Activated CD8-positive, alpha-beta T cell treated with anti-CD3 and anti-CD28 coated beads, Interleukin-2, amount 10 ng/mL, durations not matched to agents 7 days and 5 days (primary cell): ENCODE results near the gene PES1. TPM values are rescaled to one million over a fixed set of nuclear protein-coding genes. Genes with fewer than 3 reads are reported as not detected.
A peak's percentile ranks its signal among the peaks of the same experiment; 100 is the strongest.
"Not testable (repeated sequence)": the region's sequence is repeated elsewhere in the genome, so short reads cannot be mapped to it uniquely, and the experiment has no call there.

Experiments
- ATAC-seq: fragments of 150-1000 bp; cut with Tn5 transposase; one replicate; pipeline ENCODE4 v1.10.0; 2021; ENCODE audit warnings: moderate library complexity
- CTCF ChIA-PET: fragments of 350-600 bp; sonication (Branson Sonifier 250); formaldehyde crosslinking; loops from one replicate; lab custom pipeline; 2021; ENCODE audit warnings: antibody characterized with exemption; lab: Charles Lee
- POLR2A ChIA-PET: fragments of 350-600 bp; sonication (Branson Sonifier 250); formaldehyde crosslinking; loops from one replicate; lab custom pipeline; 2021; ENCODE audit warnings: antibody characterized with exemption; lab: Charles Lee
- DNase-seq: peaks from one replicate; pipeline ENCODE4 v3.0.0-alpha.2; 2020
- H3K27ac Mint-ChIP-seq: one replicate; pipeline ENCODE4 v1.8.0; 2021; ENCODE audit warnings: mild to moderate bottlenecking, mixed read lengths
- H3K27me3 Mint-ChIP-seq: one replicate; pipeline ENCODE4 v1.8.0; 2021; ENCODE audit warnings: low read depth, mixed read lengths
- H3K36me3 Mint-ChIP-seq: one replicate; pipeline ENCODE4 v1.8.0; 2021; ENCODE audit warnings: low read depth, mixed read lengths
- H3K4me1 Mint-ChIP-seq: one replicate; pipeline ENCODE4 v1.8.0; 2021; ENCODE audit warnings: low read depth, mixed read lengths
- H3K4me3 Mint-ChIP-seq: one replicate; pipeline ENCODE4 v1.8.0; 2021; ENCODE audit warnings: mild to moderate bottlenecking, mixed read lengths
- H3K9me3 Mint-ChIP-seq: one replicate; pipeline ENCODE4 v1.8.0; 2022; ENCODE audit warnings: mixed read lengths; ENCODE audit not compliant: insufficient read depth
- total RNA-seq, 2 experiments: library from RNA; stranded (reverse); gene quantifications; one replicate each; pipeline ENCODE4 v1.2.3, GENCODE V29; 2021

PES1 gene
- total RNA-seq, 2 experiments from 2014 or later, result 65.8 to 68.8 TPM

DNA sequence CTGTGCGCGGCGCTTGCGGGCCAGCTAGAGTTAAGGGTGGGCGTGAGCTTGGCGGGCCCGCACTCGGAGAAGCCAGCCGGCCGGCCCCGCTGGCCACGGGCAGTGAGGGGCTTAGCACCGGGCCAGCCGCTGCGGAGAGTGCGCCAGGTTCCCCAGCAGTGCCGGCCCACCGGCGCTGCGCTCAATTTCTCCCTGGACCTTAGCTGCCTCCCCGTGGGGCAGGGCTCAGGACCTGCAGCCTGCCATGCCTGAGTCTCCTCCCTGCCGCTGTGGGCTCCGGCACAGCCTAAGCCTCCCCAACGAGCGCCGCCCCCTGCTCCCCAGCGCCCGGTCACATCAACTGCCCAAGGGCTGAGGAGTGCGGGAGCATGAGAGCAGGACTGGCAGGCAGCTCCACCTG lies 5.2 kb upstream of the PES1 start:
- no peaks in the 10 kb centered on the region for H3K4me1 Mint-ChIP-seq
- H3K27ac Mint-ChIP-seq, result no peak overlapping the region
- CTCF ChIA-PET, result interaction anchor here (2.1 kb wide), 1 partner anchor 10 kb away, joined by 10 read pairs; the partner anchor contains the start of gene TCN2
- H3K27me3 Mint-ChIP-seq, result peaks cover 4% of the 10 kb centered on the region
- no peaks in the 10 kb centered on the region for H3K36me3 Mint-ChIP-seq
- H3K9me3 Mint-ChIP-seq, result no peaks in the 10 kb centered on the region
- ATAC-seq (no peak), DNase-seq (no peak)
- no peak overlapping the region for H3K4me3 Mint-ChIP-seq
- POLR2A ChIA-PET, result no interaction called here

DNA sequence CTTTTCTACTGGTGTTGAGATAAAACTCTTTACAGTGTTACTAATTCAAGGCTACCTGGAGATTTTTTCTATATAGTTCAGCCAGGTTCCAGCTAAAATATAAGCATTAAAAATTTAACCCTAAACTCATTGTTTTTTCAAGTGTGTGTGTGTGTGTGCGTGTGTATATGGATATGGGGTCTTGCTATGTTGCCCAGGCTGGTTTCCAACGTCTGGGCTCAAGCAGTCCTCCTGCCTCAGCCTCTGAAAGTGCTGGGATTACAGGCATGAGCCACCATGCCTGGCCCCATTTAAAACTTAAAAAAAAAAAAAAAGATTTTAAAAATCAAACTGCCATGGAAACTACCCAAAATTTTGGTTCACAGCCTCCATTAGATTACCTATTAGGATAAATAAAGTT lies 4.5 kb upstream of the PES1 start:
- Mint-ChIP-seq H3K27ac (no peak overlapping the region), H3K9me3 (no peaks in the 10 kb centered on the region), H3K4me1 (no peaks in the 10 kb centered on the region), H3K27me3 (peaks cover 4% of the 10 kb centered on the region), H3K36me3 (no peaks in the 10 kb centered on the region), H3K4me3 (no peak overlapping the region)
- no peak for ATAC-seq
- DNase-seq, result no peak
- CTCF ChIA-PET, result interaction anchor here (1.6 kb wide), 1 partner anchor 10 kb away, joined by 5 read pairs; the partner anchor contains the start of gene TCN2
- POLR2A ChIA-PET, result no interaction called here

DNA sequence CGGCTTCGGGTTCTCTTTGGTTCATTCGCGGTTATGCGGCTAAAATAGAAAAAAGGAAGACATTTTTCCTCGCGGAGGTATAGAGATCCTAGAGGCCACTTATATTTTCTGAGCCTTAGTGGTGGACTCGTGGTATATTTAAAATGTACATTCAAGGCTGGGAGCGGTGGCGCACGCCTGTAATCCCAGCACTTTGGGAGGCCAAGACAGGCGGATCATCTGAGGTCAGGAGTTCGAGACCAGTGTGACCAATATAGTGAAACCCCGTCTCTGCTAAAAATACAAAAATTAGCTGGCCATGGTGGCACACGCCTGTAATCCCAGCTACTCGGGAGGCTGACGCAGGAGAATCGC lies 627 bp upstream of the PES1 start:
- H3K27ac Mint-ChIP-seq, H3K4me1 Mint-ChIP-seq, ATAC-seq, H3K36me3 Mint-ChIP-seq, H3K9me3 Mint-ChIP-seq, H3K4me3 Mint-ChIP-seq, H3K27me3 Mint-ChIP-seq, DNase-seq: not testable (repeated sequence)
- POLR2A ChIA-PET, result interaction anchor here (0.9 kb wide), 1 partner anchor 166 kb away, joined by 4 read pairs; no protein-coding TSS in a partner anchor
- CTCF ChIA-PET, result interaction anchor here (1.3 to 4.1 kb wide), 3 partner anchors 10 to 42 kb away, joined by 5 to 24 read pairs (median 6); partner anchors contain the start of gene TCN2

DNA sequence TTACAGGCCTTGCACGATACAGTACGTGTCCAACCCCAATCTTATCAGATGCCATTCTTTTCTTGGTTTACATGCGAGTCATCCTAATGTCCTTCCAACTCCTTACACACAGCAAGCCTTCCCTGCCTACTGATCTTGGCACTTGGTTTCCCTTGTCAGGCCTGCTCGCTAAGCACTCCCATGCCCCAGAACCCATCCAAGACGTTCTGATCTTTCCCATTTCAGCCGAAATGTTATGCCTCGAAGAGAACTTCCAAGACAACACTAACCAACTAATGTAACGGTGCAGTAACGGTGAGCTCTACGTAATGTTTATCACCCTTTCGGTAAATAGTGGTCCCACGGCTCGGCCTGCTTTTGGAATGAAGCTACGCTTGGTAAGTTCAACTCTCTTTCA lies 521 bp downstream of the PES1 start:
- Mint-ChIP-seq H3K9me3 (no peaks in the 10 kb centered on the region), H3K27me3 (peaks cover 4% of the 10 kb centered on the region), H3K4me3 (no peak overlapping the region), H3K27ac (no peak overlapping the region), H3K4me1 (no peaks in the 10 kb centered on the region), H3K36me3 (peaks cover 18% of the 10 kb centered on the region)
- peak; percentile 26 for DNase-seq
- ATAC-seq, result no peak
- ChIA-PET POLR2A (interaction anchor here (0.9 to 1.4 kb wide), 4 partner anchors 10 to 1071 kb away, joined by 3 to 5 read pairs (median 4); partner anchors contain the start of gene PISD), CTCF (interaction anchor here (0.6 to 4.1 kb wide), 4 partner anchors 10 to 43 kb away, joined by 3 to 24 read pairs (median 4); partner anchors contain the start of gene TCN2)

DNA sequence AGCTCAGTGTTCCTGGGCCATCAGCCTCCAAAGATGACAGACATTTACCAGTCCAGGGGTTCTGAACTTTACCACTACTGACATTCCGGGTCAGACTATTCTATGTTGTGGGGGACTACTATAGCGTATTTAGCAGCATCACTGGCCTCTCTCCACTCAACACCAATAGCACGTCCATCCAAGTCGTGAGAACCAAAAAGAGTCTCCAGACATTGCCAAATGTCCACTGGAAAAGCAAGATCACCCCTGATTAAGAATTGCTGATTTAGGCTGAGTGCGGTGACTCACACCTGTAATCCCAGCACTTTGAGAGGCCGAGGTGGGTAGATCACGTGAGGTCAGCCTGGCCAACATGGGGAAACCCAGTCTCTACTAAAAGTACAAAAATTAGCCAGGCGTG lies 5.3 kb downstream of the PES1 start:
- Mint-ChIP-seq H3K27ac (no peak overlapping the region), H3K4me1 (no peaks in the 10 kb centered on the region), H3K27me3 (no peaks in the 10 kb centered on the region), H3K9me3 (no peaks in the 10 kb centered on the region), H3K4me3 (no peak overlapping the region), H3K36me3 (peaks cover 38% of the 10 kb centered on the region)
- DNase-seq (no peak), ATAC-seq (no peak)
- CTCF ChIA-PET, result no interaction called here
- POLR2A ChIA-PET, result no interaction called here

DNA sequence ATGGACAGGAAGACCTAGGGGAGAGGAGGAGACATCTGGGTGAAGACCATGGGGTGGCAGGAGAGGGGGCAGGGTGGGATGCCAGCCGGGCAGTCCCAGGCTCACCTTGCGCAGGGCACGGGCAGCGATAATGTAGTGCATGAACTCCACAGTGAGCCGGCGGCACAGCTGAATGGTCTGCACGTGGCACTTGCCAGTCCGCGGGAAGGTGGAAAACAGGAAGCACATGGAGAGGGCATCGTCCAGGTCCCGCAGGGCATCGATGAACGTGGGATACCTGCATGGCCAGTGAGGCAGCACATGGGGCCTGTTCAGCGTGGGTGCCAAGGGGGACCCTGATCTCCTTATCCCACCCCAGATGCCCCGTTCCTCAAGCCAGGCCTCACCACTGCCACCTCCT lies 7.3 kb downstream of the PES1 start:
- H3K27ac Mint-ChIP-seq, result no peak overlapping the region
- no peaks in the 10 kb centered on the region for H3K4me1 Mint-ChIP-seq
- H3K9me3 Mint-ChIP-seq, result no peaks in the 10 kb centered on the region
- ChIA-PET POLR2A (interaction anchor here (0.6 kb wide), 1 partner anchor 162 kb away, joined by 3 read pairs; no protein-coding TSS in a partner anchor), CTCF (no interaction called here)
- H3K4me3 Mint-ChIP-seq, result no peak overlapping the region
- DNase-seq, result no peak
- no peak for ATAC-seq
- H3K36me3 Mint-ChIP-seq, result peaks cover 51% of the 10 kb centered on the region
- no peaks in the 10 kb centered on the region for H3K27me3 Mint-ChIP-seq

DNA sequence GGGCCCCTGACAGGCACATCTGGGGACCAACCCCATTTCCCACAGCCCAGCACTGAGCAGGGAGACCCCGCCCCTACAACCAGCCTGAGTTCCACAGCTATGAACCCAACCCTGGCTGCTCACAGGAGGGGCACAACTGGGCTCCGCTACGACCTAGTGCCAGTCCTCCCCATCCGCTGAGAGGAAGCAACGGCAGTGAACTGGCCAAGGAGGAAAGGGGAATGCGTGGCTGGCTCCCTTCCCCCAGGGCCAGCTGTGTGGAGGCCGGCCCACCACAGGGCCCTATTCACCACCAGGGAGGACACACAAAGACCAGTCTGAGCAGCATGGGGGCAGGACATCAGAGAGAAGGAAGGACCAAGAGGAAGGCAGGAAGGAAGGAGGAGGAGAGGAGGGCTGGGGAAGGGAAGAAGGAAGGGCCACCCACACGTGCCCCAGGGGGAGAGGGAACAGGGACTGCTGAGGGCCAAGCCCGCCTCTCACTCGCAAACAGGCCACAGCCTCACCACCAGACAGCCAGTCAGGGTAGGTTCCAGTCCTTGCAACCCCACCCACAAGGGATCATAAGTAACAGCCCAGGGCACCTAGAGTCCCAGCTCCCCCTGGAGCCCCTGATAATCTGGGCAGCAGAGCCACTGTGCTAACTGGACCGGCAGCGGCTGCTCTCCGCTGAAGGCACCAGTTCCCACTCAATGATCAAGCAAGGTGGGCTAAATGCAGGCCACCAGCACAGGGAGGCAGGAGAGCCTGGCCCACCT lies 8.7 kb downstream of the PES1 start:
- CTCF ChIA-PET, result interaction anchor here (2.0 kb wide), 1 partner anchor 18 kb away, joined by 4 read pairs; no protein-coding TSS in a partner anchor
- Mint-ChIP-seq H3K27me3 (no peaks in the 10 kb centered on the region), H3K36me3 (peaks cover 57% of the 10 kb centered on the region), H3K4me3 (no peak overlapping the region), H3K4me1 (no peaks in the 10 kb centered on the region), H3K9me3 (no peaks in the 10 kb centered on the region), H3K27ac (no peak overlapping the region)
- POLR2A ChIA-PET, result interaction anchor here (0.6 kb wide), 2 partner anchors 21 to 667 kb away, joined by 3 read pairs; no protein-coding TSS in a partner anchor
- no peak for ATAC-seq
- no peak for DNase-seq

DNA sequence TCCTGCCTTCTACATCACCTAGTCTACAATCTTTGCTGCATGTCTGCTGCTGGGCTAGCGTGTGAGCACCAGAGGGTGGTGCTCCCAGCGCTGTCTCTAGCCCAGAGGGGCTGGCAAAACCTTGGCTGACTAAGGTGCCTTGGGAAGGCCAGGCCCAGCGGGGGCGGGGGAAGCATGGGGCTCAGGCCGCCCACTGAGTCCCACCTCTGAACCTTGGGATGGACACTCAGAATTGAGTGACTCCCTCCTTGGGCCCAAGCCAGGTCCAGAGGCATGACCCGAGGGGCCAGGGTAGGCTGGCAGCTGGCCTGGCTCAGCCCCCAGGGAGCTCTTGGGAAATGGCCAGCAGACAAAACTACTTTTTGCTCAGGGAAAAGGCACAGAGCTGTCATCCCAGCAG lies 9.7 kb downstream of the PES1 start:
- DNase-seq (no peak), ATAC-seq (no peak)
- peaks cover 55% of the 10 kb centered on the region for H3K36me3 Mint-ChIP-seq
- no peak overlapping the region for H3K4me3 Mint-ChIP-seq
- CTCF ChIA-PET, result interaction anchor here (2.0 kb wide), 1 partner anchor 19 kb away, joined by 4 read pairs; no protein-coding TSS in a partner anchor
- H3K27me3 Mint-ChIP-seq, result no peaks in the 10 kb centered on the region
- H3K4me1 Mint-ChIP-seq, result no peaks in the 10 kb centered on the region
- POLR2A ChIA-PET, result no interaction called here
- H3K27ac Mint-ChIP-seq, result no peak overlapping the region
- no peaks in the 10 kb centered on the region for H3K9me3 Mint-ChIP-seq

DNA sequence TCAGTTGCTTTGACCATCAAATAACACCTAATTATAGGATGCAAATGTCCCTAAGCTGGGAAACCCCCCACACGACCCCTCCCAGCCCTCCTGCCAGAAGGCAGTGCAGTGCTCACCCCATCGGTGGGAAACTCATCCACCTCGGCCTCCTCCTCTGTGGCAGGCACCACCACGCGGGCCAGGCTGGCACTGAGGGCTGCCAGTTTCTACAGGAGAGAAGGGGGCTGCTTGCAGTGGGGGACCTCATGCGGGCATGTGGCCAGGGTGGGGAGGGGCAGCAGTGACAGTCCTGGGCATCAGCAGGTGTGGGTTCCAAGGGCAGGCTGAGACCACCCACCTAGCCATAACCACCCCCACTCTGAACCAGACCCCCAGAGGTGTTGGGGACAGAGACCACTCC lies 10.8 kb downstream of the PES1 start:
- ChIA-PET CTCF (no interaction called here), POLR2A (no interaction called here)
- no peaks in the 10 kb centered on the region for H3K4me1 Mint-ChIP-seq
- H3K4me3 Mint-ChIP-seq, result no peak overlapping the region
- H3K27ac Mint-ChIP-seq, result no peak overlapping the region
- DNase-seq (no peak), ATAC-seq (no peak)
- H3K9me3 Mint-ChIP-seq, result no peaks in the 10 kb centered on the region
- peaks cover 54% of the 10 kb centered on the region for H3K36me3 Mint-ChIP-seq
- no peaks in the 10 kb centered on the region for H3K27me3 Mint-ChIP-seq

DNA sequence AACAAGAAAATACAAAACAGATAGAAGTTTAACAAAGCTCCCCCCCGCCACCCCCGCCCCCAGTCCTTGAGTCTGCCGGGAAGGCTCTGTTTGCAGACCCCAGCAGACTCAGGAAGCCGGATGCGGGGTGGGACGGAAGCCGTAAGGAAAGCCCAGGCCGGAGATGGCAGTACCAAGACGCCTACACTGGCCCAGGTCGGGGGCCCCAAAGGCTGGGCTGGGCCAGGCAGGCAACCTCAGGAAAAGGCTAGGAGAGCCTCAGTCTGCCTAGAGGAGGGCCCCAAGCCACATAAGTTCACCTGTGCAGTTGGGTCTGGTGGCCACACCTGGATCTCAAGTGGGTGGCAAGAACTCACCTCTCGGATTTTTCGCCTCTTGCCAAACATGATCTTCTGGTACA lies 13.2 kb downstream of the PES1 start:
- H3K36me3 Mint-ChIP-seq, result peaks cover 45% of the 10 kb centered on the region
- no peak overlapping the region for H3K27ac Mint-ChIP-seq
- ATAC-seq (no peak), DNase-seq (no peak)
- peaks cover 3% of the 10 kb centered on the region for H3K27me3 Mint-ChIP-seq
- H3K9me3 Mint-ChIP-seq, result no peaks in the 10 kb centered on the region
- H3K4me3 Mint-ChIP-seq, result no peak overlapping the region
- POLR2A ChIA-PET, result no interaction called here
- peaks cover 3% of the 10 kb centered on the region for H3K4me1 Mint-ChIP-seq
- CTCF ChIA-PET, result no interaction called here

DNA sequence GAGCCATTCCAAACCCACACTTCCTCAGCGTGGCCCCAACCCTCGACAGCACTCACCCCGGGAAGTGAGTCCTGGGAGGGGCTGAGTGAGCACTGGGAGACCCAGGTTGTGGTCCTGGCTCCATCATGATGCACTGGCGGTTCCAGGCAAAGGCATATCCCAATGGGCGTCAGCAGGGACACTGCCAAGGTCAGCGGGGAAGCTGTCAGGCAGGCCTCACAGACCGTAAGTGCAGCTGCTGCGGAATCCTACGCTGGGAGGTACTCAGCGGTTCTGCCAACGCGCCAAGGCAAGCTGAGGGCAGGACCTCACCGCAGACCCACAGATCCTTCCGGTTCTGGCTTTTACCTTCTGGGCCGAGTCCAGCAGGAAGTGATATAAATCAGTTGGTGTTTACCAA lies 15.9 kb downstream of the PES1 start:
- ChIA-PET CTCF (no interaction called here), POLR2A (no interaction called here)
- no peak for DNase-seq
- Mint-ChIP-seq H3K27me3 (peaks cover 6% of the 10 kb centered on the region), H3K36me3 (peaks cover 42% of the 10 kb centered on the region), H3K27ac (no peak overlapping the region), H3K9me3 (no peaks in the 10 kb centered on the region), H3K4me3 (no peak overlapping the region), H3K4me1 (peaks cover 3% of the 10 kb centered on the region)
- no peak for ATAC-seq

DNA sequence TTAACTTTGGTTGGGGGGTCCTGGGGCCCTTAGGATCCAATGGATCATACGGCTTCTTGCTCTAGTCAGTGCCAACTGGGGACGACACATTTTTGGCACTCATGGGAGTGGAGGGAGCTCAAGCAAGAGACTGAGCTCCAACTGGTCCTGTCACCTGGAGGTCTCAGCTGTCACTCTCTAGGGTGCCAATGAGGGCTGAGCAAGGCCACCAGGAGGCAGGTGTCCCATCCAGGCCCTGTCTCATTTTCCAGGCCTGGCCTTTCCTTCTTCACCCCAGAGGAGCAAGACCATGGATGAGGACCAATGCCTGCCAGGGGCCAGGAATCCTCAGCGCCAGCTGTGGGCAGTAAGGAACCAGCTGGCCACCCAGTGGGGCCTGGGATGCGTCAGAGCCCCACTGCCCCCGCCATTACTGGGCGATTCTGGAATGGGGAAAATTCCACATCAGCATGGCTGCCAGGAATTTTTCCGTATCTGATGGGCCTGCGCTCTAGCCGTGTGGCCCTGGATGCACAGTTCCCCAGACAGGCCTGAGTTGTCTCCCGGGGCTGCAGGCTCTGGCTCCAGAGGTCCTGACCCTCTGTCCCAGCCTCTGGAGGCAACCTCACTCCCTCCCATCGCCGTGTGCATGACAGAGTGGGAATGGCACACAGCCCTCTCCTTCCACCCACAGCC lies 16.6 kb downstream of the PES1 start:
- ChIA-PET POLR2A (no interaction called here), CTCF (no interaction called here)
- Mint-ChIP-seq H3K27me3 (peaks cover 6% of the 10 kb centered on the region), H3K4me1 (peaks cover 3% of the 10 kb centered on the region), H3K4me3 (no peak overlapping the region), H3K9me3 (no peaks in the 10 kb centered on the region), H3K27ac (no peak overlapping the region), H3K36me3 (peaks cover 37% of the 10 kb centered on the region)
- DNase-seq, result no peak
- no peak for ATAC-seq
